Liver (tissue), 3 donors: ENCODE measurements around the gene PLAAT5.

Source experiments
- CTCF ChIP-seq: fragments of 150-350 bp; IDR thresholded peaks from 2 replicates; pipeline ENCODE4 v1.5.1; 2017; ENCODE audit warnings: improper control_type of control experiment, low read depth, low read length; ENCODE audit not compliant: missing input control
- REST ChIP-seq: IDR thresholded peaks from 2 replicates; pipeline ENCODE4 v1.6.1; 2016; ENCODE audit warnings: antibody characterized with exemption, mild to moderate bottlenecking
- SP1 ChIP-seq: IDR thresholded peaks from 2 replicates; pipeline ENCODE4 v1.6.1; 2018; ENCODE audit warnings: antibody characterized with exemption, mild to moderate bottlenecking
- TAF1 ChIP-seq: conservative IDR thresholded peaks from 2 replicates; pipeline ENCODE4 v1.6.1; 2016; ENCODE audit warnings: antibody characterized with exemption, mild to moderate bottlenecking
- donor health status: healthy.
- donor health status: healthy.

GRCh38 chr11:63493127-63493526 is 2.2 kb upstream of the PLAAT5 start:
- TF ChIP-seq REST, result no peak
- no peak for TF ChIP-seq SP1
- no peak for TF ChIP-seq CTCF
- no peak for TF ChIP-seq TAF1
